Adrenal gland (tissue), 5 donors: ENCODE results near the gene TRIP6.

ENCODE experiments used
- POLR2A ChIP-seq, 2 donors: fragments of 450-650 bp; IDR thresholded peaks; one replicate each; pipeline ENCODE4 v1.6.1; 2017; ENCODE audit warnings: antibody characterized with exemption in 2 of 2, mild to moderate bottlenecking in 2 of 2, moderate library complexity in 1 of 2
- TF ChIP-seq, protein P1 (sequence below), 6 experiments: fragments of 450-650 bp in 4 of 6; fragments of 200-600 bp in 2 of 6; sonication (generic) in 1 of 6; IDR thresholded peaks; 1 replicate in 5 of 6; 2 replicates in 1 of 6; pipeline versions ENCODE4 v1.5.1 to v1.8.0; 2016 to 2021; ENCODE audit warnings: antibody characterized with exemption in 6 of 6, mild to moderate bottlenecking in 2 of 6, moderate library complexity in 1 of 6
- donor health status: DM: no; HTN: no; CAD: no.

DNA sequence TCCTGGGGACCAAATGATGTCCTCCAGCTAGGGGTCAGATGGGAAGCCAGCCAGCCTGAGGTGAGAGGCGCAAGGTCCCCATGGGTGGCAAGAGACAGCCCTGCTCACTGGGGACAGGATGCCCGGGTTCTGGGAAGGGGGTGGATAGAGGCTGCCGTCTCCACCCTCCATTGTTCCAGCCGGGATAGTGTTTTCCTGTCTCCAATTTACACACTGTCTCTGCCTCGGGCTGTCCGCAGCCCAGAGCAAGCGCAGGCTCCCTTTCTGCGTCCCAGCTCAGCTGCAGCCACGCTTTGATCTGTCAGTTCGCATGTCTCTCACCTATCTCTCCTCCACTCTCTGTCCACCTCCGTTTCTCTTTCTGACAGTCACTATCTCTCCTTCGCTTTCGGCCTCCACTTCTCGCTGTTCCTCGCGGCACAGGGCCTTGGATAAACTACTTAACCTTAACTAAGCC, 41.9 kb upstream of the TRIP6 start:
- TF ChIP-seq, protein P1, sequence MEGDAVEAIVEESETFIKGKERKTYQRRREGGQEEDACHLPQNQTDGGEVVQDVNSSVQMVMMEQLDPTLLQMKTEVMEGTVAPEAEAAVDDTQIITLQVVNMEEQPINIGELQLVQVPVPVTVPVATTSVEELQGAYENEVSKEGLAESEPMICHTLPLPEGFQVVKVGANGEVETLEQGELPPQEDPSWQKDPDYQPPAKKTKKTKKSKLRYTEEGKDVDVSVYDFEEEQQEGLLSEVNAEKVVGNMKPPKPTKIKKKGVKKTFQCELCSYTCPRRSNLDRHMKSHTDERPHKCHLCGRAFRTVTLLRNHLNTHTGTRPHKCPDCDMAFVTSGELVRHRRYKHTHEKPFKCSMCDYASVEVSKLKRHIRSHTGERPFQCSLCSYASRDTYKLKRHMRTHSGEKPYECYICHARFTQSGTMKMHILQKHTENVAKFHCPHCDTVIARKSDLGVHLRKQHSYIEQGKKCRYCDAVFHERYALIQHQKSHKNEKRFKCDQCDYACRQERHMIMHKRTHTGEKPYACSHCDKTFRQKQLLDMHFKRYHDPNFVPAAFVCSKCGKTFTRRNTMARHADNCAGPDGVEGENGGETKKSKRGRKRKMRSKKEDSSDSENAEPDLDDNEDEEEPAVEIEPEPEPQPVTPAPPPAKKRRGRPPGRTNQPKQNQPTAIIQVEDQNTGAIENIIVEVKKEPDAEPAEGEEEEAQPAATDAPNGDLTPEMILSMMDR (IDR thresholded peaks at IDR 0.05): no peak
- peak in 1 of 2 donors; percentile 55 for TF ChIP-seq POLR2A (IDR thresholded peaks at IDR 0.05)
